Endothelial cell of umbilical vein (primary cell): ENCODE results near the gene WNT8A. TPM values are rescaled to one million over a fixed set of nuclear protein-coding genes. Genes with fewer than 3 reads are reported as not detected.

Source experiments
- Bru-seq: library from RNA; stranded (reverse); fragments of 400-500 nt; gene quantifications from one replicate; lab custom pipeline; 2021; lab: Mats Ljungman, UMichigan
- BruChase-seq, 2 experiments: library from RNA; stranded (reverse); fragments of 400-500 nt; gene quantifications; one replicate each; lab custom pipeline; 2021; lab: Mats Ljungman, UMichigan
- BruUV-seq: library from RNA; stranded (reverse); fragments of 400-500 nt; replicated peaks from 2 replicates; lab custom pipeline; 2021; lab: Mats Ljungman, UMichigan
- CTCF ChIA-PET: fragments of 300-600, 350-600 bp; sonication (Branson Sonifier 250); formaldehyde crosslinking; loops from one replicate; lab custom pipeline; 2021; ENCODE audit warnings: antibody characterized with exemption, inconsistent platforms; lab: Charles Lee
- POLR2A ChIA-PET: fragments of 300-600, 350-600 bp; sonication (Branson Sonifier 250); formaldehyde crosslinking; loops from one replicate; lab custom pipeline; 2021; ENCODE audit warnings: antibody characterized with exemption, inconsistent platforms; lab: Charles Lee
- DNase-seq: peaks from one replicate; pipeline ENCODE4 v3.0.0-alpha.2; 2011; ENCODE audit warnings: low read depth, low spot score
- FAIRE-seq: peaks from 2 replicates; lab custom pipeline; 2011; peaks lifted over from hg19 to GRCh38; lab: Jason Lieb, UNC
- H2AFZ ChIP-seq: 2 replicates; pipeline ENCODE4 v1.6.0; 2012; ENCODE audit warnings: low read depth, low read length, control low read depth, inconsistent platforms
- H3K27ac ChIP-seq: 2 replicates; pipeline ENCODE4 v1.5.1; 2011; ENCODE audit warnings: low read depth, mild to moderate bottlenecking, control low read depth, low read length, moderate library complexity; ENCODE audit not compliant: insufficient read depth
- H3K27me3 ChIP-seq, 2 experiments: 2 replicates each; pipeline versions ENCODE4 v1.6.0 to v1.6.1; 2011; ENCODE audit warnings: low read length in 2 of 2, mixed read lengths in 1 of 2; ENCODE audit not compliant: control insufficient read depth in 2 of 2, insufficient read depth in 2 of 2
- H3K36me3 ChIP-seq, 2 experiments: 2 replicates in 1 of 2; 3 replicates in 1 of 2; pipeline ENCODE4 v1.5.1; 2011; ENCODE audit warnings: low read length in 2 of 2, mild to moderate bottlenecking in 1 of 2, moderate library complexity in 1 of 2; ENCODE audit not compliant: control insufficient read depth in 2 of 2, insufficient read depth in 2 of 2; ENCODE audit errors: extremely low read depth in 1 of 2
- H3K4me1 ChIP-seq: 3 replicates; pipeline ENCODE4 v1.5.1; 2011; ENCODE audit warnings: mild to moderate bottlenecking, low read length; ENCODE audit not compliant: control insufficient read depth, insufficient read depth; ENCODE audit errors: extremely low read depth
- H3K4me2 ChIP-seq: 2 replicates; pipeline ENCODE4 v1.6.1; 2011; ENCODE audit warnings: low read length, control low read depth, mixed read lengths; ENCODE audit not compliant: insufficient read depth
- H3K4me3 ChIP-seq, 3 experiments: fragments of 200-600 bp in 1 of 3; sonication (generic), shearing (Covaris generic) in 1 of 3; replicated peaks in 1 of 3; 2 replicates each; pipeline ENCODE4 v1.5.1; 2011 to 2016; ENCODE audit warnings: control low read depth in 3 of 3, low read length in 3 of 3, mild to moderate bottlenecking in 2 of 3, inconsistent platforms in 1 of 3, low read depth in 1 of 3, moderate library complexity in 1 of 3; ENCODE audit not compliant: insufficient read depth in 1 of 3
- H3K79me2 ChIP-seq: 2 replicates; pipeline ENCODE4 v1.6.0; 2012; ENCODE audit warnings: low read length, inconsistent platforms; ENCODE audit not compliant: control insufficient read depth, insufficient read depth
- H3K9ac ChIP-seq: replicated peaks from 2 replicates; pipeline ENCODE3; 2011; ENCODE audit warnings: low read length, control low read depth; ENCODE audit not compliant: insufficient read depth; ENCODE audit errors: extremely low read depth
- H3K9me1 ChIP-seq: replicated peaks from 3 replicates; pipeline ENCODE4 v1.6.0; 2011; ENCODE audit warnings: mild to moderate bottlenecking, low read length; ENCODE audit not compliant: control insufficient read depth, insufficient read depth; ENCODE audit errors: extremely low read depth
- H3K9me3 ChIP-seq: replicated peaks from 2 replicates; pipeline ENCODE4 v1.5.1; 2012; ENCODE audit warnings: low read length, inconsistent platforms; ENCODE audit not compliant: control insufficient read depth, insufficient read depth
- H4K20me1 ChIP-seq: replicated peaks from 2 replicates; pipeline ENCODE3; 2011; ENCODE audit warnings: mild to moderate bottlenecking, low read length; ENCODE audit not compliant: control insufficient read depth, insufficient read depth; ENCODE audit errors: extremely low read depth
- EZH2 ChIP-seq: IDR thresholded peaks from 2 replicates; pipeline ENCODE4 v1.6.1; 2012; ENCODE audit warnings: borderline replicate concordance, low read depth, mild to moderate bottlenecking, moderate library complexity, low read length, inconsistent platforms; ENCODE audit not compliant: severe bottlenecking
- FOS ChIP-seq: IDR thresholded peaks from 2 replicates; pipeline ENCODE4 v1.6.1; 2011; ENCODE audit warnings: mild to moderate bottlenecking, low read length, moderate library complexity, borderline replicate concordance; ENCODE audit not compliant: insufficient read depth
- GATA2 ChIP-seq: IDR thresholded peaks from 2 replicates; pipeline ENCODE4 v1.7.0; 2011; ENCODE audit warnings: low read depth, mild to moderate bottlenecking, moderate library complexity, mixed read lengths, low read length; ENCODE audit not compliant: insufficient read length, insufficient read depth
- JUN ChIP-seq: IDR thresholded peaks from 2 replicates; pipeline ENCODE4 v1.6.1; 2011; ENCODE audit warnings: borderline replicate concordance, low read depth; ENCODE audit not compliant: insufficient read length, insufficient read depth
- MYC ChIP-seq: IDR thresholded peaks from one replicate; pipeline ENCODE4 v1.6.1; 2011; ENCODE audit warnings: mild to moderate bottlenecking, low read depth, low read length
- POLR2A ChIP-seq: IDR thresholded peaks from 2 replicates; pipeline ENCODE4 v1.6.1; 2012; ENCODE audit warnings: low read depth, mild to moderate bottlenecking, control low read depth, low read length
- POLR2AphosphoS5 ChIP-seq: IDR thresholded peaks from 2 replicates; pipeline ENCODE4 v1.6.1; 2012; ENCODE audit warnings: low read depth, mild to moderate bottlenecking, control low read depth, low read length, moderate library complexity; ENCODE audit not compliant: insufficient read depth
- dilution Hi-C: fragments of 300-500 bp; cut with MboI; formaldehyde crosslinking; loops from one replicate; pipeline ENCODE4 v1.15.0; 2019; ENCODE audit warnings: low sequenced_read_pairs; ENCODE audit not compliant: extremely low pct_ligation_motif_present
- intact Hi-C: fragments of 100-400 bp; cut with micrococcal nuclease; formaldehyde crosslinking; loops from one replicate; pipeline ENCODE4 v1.10.0; 2022
- long read RNA-seq: library from polyadenylated mRNA; stranded (forward); transcript quantifications from one replicate; pipeline ENCODE4 v2.0.0, GENCODE V29; 2021
- polyA minus RNA-seq, 3 experiments: library from RNA; depleted of rRNA, polyadenylated mRNA; stranded (reverse); fragments of >200 nt; gene quantifications; 1 replicate in 1 of 3; 2 replicates in 2 of 3; pipeline ENCODE4 v1.2.3, GENCODE V29; 2011
- polyA plus RNA-seq, 4 experiments: library from polyadenylated mRNA; depleted of rRNA in 3 of 4; stranded (reverse) in 3 of 4; unstranded in 1 of 4; fragments of >200 nt; gene quantifications; 2 replicates each; pipeline versions ENCODE4 v1.2.1 to v1.2.3, GENCODE V29; 2011 to 2012; ENCODE audit warnings: missing spikeins in 1 of 4
- total RNA-seq: library from RNA; stranded (reverse); gene quantifications from 2 replicates; pipeline ENCODE4 v1.2.3, GENCODE V29; 2021
- TF ChIP-seq, protein P1 (sequence below), 2 donors: IDR thresholded peaks; 1 replicate in 1 of 2; 2 replicates in 1 of 2; pipeline ENCODE4 v1.5.1; 2011; ENCODE audit warnings: low read length in 2 of 2, mild to moderate bottlenecking in 2 of 2, moderate library complexity in 2 of 2, control low read depth in 1 of 2, inconsistent platforms in 1 of 2, low read depth in 1 of 2; ENCODE audit not compliant: insufficient read depth in 1 of 2; ENCODE audit errors: extremely low read depth in 1 of 2
- TF ChIP-seq, protein P2 (sequence below): IDR thresholded peaks from 2 replicates; pipeline ENCODE4 v1.6.1; 2011; ENCODE audit not compliant: insufficient read depth, insufficient read length

WNT8A gene, protein sequence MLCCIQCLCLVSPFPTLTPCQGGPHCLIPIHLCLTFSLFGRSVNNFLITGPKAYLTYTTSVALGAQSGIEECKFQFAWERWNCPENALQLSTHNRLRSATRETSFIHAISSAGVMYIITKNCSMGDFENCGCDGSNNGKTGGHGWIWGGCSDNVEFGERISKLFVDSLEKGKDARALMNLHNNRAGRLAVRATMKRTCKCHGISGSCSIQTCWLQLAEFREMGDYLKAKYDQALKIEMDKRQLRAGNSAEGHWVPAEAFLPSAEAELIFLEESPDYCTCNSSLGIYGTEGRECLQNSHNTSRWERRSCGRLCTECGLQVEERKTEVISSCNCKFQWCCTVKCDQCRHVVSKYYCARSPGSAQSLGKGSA
- total RNA-seq: not detected in 2 replicates
- polyA plus RNA-seq: not detected in 2 replicates
- not detected in 2 replicates for polyA plus RNA-seq (2011; cell fraction: cytosol; rRNA removed)
- not detected in 2 replicates for polyA plus RNA-seq (2011; cell fraction: nucleus; rRNA removed)
- polyA plus RNA-seq (2012): not detected in 2 replicates
- not detected in 2 replicates for polyA minus RNA-seq
- not detected for polyA minus RNA-seq (2011; cell fraction: cytosol; rRNA and poly(A)+ RNA removed)
- not detected in 2 replicates for polyA minus RNA-seq (2011; cell fraction: nucleus; rRNA and poly(A)+ RNA removed)
- Bru-seq, nascent RNA: not detected
- BruChase-seq, experiment 1, labeled RNA remaining after a 6-hour chase: not detected
- BruChase-seq, experiment 2, labeled RNA remaining after a 2-hour chase: not detected
- long read RNA-seq: 0 reads

DNA sequence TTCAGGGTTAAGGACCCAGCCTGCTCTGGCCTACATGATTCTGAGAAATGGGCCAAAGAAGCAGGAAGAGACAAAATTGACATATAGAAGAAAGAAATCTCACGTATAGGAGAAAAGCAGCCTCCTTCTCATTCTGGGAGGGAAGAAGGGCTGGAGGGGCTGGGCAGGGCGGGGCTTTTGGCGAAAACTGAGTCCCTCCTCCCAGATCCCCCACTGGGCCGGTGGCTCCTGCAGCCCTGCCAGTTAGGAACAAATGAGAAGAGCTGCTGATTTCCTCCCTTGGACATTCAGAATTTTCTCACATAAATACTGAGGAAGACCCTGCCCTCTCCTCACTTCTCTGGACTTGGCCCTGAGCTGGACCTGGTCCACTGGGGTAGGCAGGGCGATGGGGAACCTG, at the start of gene WNT8A:
Gene WNT8A (plus strand): TSS at position 332 of the 400 bp plus-strand sequence. CDS start 95 bp downstream, outside the sequence.
- H4K20me1 ChIP-seq: no peaks in the 10 kb centered on the region
- no peaks in the 10 kb centered on the region for H3K9me1 ChIP-seq
- H3K9me3 ChIP-seq: no peaks in the 10 kb centered on the region
- dilution Hi-C loops (no loop called here), intact Hi-C loops (no loop called here)
- FAIRE-seq (no peak), DNase-seq (no peak)
- no peak within 1 kb of the TSS for H3K27ac ChIP-seq
- H3K4me3 ChIP-seq: no peak within 1 kb of the TSS
- H3K9ac ChIP-seq: no peak within 1 kb of the TSS
- no peaks in the 10 kb centered on the region for H3K4me1 ChIP-seq
- H3K79me2 ChIP-seq: no peaks in the 10 kb centered on the region
- POLR2A ChIA-PET: no interaction called here
- no peak within 1 kb of the TSS for H3K4me2 ChIP-seq
- BruUV-seq: no TSS peak
- H3K27me3 ChIP-seq: peaks cover 0 to 5% of the 10 kb centered on the region in 2 experiments
- H2AFZ ChIP-seq: no peak within 1 kb of the TSS
- no peak for TF ChIP-seq EZH2
- TF ChIP-seq MYC: no peak
- TF ChIP-seq, protein P1, sequence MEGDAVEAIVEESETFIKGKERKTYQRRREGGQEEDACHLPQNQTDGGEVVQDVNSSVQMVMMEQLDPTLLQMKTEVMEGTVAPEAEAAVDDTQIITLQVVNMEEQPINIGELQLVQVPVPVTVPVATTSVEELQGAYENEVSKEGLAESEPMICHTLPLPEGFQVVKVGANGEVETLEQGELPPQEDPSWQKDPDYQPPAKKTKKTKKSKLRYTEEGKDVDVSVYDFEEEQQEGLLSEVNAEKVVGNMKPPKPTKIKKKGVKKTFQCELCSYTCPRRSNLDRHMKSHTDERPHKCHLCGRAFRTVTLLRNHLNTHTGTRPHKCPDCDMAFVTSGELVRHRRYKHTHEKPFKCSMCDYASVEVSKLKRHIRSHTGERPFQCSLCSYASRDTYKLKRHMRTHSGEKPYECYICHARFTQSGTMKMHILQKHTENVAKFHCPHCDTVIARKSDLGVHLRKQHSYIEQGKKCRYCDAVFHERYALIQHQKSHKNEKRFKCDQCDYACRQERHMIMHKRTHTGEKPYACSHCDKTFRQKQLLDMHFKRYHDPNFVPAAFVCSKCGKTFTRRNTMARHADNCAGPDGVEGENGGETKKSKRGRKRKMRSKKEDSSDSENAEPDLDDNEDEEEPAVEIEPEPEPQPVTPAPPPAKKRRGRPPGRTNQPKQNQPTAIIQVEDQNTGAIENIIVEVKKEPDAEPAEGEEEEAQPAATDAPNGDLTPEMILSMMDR (IDR thresholded peaks at IDR 0.05; ENCODE audit: extremely low read depth in 1 of 2, insufficient read depth in 1 of 2, low read depth in 1 of 2, low read length in 2 of 2): no peak
- TF ChIP-seq GATA2: no peak
- TF ChIP-seq POLR2AphosphoS5: no peak
- TF ChIP-seq FOS: no peak
- TF ChIP-seq POLR2A: no peak
- TF ChIP-seq JUN: no peak
- TF ChIP-seq, protein P2, sequence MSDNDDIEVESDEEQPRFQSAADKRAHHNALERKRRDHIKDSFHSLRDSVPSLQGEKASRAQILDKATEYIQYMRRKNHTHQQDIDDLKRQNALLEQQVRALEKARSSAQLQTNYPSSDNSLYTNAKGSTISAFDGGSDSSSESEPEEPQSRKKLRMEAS: no peak
- H3K36me3 ChIP-seq: no peaks in the 10 kb centered on the region
- CTCF ChIA-PET: no interaction called here
